Thyroid gland (tissue), 4 donors: Measurements from ENCODE around the gene XRCC3.

Experiments used
- POLR2A ChIP-seq, 2 donors: fragments of 450-650 bp; IDR thresholded peaks; one replicate each; pipeline ENCODE4 v1.6.1; 2017; ENCODE audit warnings: antibody characterized with exemption in 2 of 2, mild to moderate bottlenecking in 2 of 2, moderate library complexity in 1 of 2
- TF ChIP-seq, protein P1 (sequence below), 6 experiments: fragments of 200-600 bp in 3 of 6; fragments of 450-650 bp in 3 of 6; sonication (generic) in 3 of 6; IDR thresholded peaks; one replicate each; pipeline ENCODE4 v1.5.1; 2016 to 2019; ENCODE audit warnings: antibody characterized with exemption in 6 of 6, mild to moderate bottlenecking in 2 of 6, inconsistent platforms in 1 of 6, moderate library complexity in 1 of 6

DNA sequence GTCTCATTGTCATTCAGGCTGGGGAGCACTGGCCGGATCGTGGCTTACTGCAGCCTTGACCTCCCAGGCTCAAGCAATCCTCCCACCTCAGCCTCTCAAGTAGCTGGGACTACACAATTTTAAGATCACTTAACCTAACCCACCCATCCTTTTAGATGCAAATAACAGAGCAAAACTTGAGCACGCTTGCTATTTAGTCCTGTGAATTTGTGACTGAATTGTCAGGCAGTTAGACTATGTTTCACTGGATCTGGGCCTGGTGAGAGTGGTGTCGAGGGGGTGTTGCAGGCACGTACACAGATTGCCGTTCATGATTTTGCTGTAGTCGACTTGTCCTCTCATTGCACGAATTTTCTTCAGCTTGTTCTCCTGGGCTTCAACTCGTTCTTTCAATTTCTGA is 38.5 kb upstream of the XRCC3 start:
- TF ChIP-seq, protein P1, sequence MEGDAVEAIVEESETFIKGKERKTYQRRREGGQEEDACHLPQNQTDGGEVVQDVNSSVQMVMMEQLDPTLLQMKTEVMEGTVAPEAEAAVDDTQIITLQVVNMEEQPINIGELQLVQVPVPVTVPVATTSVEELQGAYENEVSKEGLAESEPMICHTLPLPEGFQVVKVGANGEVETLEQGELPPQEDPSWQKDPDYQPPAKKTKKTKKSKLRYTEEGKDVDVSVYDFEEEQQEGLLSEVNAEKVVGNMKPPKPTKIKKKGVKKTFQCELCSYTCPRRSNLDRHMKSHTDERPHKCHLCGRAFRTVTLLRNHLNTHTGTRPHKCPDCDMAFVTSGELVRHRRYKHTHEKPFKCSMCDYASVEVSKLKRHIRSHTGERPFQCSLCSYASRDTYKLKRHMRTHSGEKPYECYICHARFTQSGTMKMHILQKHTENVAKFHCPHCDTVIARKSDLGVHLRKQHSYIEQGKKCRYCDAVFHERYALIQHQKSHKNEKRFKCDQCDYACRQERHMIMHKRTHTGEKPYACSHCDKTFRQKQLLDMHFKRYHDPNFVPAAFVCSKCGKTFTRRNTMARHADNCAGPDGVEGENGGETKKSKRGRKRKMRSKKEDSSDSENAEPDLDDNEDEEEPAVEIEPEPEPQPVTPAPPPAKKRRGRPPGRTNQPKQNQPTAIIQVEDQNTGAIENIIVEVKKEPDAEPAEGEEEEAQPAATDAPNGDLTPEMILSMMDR (IDR thresholded peaks at IDR 0.05), result no peak
- no peak for TF ChIP-seq POLR2A (IDR thresholded peaks at IDR 0.05)
